Measurements from ENCODE around the gene CDCP1. TPM values are rescaled to one million over a fixed set of nuclear protein-coding genes. Genes with fewer than 3 reads are reported as not detected.

Gene CDCP1
- 75.7 and 85.0 TPM in 2 replicates for total RNA-seq (2021)
- percentile 95 among the genes with signal in this experiment for Bru-seq, nascent RNA
- percentile 92 among the genes with signal in this experiment for BruChase-seq, experiment 1, labeled RNA remaining after a 2-hour chase
- percentile 95 among the genes with signal in this experiment for BruChase-seq, experiment 2, labeled RNA remaining after a 6-hour chase
- long read RNA-seq, full-length matches to known transcripts: 57 of 106 reads
- long read RNA-seq, partial matches to known transcripts: 14 of 106 reads
- long read RNA-seq, other reads (novel, unspliced or antisense): 35 of 106 reads

- H3K4me2 ChIP-seq: peak within 1 kb of the TSS; percentile 91
- H3K27ac ChIP-seq: peak within 1 kb of the TSS; percentile 85
- ChIA-PET POLR2A (ENCODE audit: unreplicated experiment) (interaction anchor here (0.5 to 1.2 kb wide), 9 partner anchors 9 to 953 kb away, joined by 3 to 14 read pairs (median 6); no protein-coding TSS in a partner anchor), CTCF (interaction anchor here (0.9 kb wide), 1 partner anchor 64 kb away, joined by 4 read pairs; no protein-coding TSS in a partner anchor)
- H3F3A ChIP-seq (ENCODE audit: insufficient read depth, low read depth): peaks cover 9% of the 10 kb centered on the region; the same call in 1 of the 2 replicates
- BruUV-seq (replicated peaks): no TSS peak
- intact Hi-C loops (cut with micrococcal nuclease; ENCODE audit: unreplicated experiment): no loop called here
- peaks cover 5% of the 10 kb centered on the region; the same call in 1 of the 2 replicates for H4K20me1 ChIP-seq (ENCODE audit: insufficient read depth)
- peaks cover 52% of the 10 kb centered on the region for H3K79me2 ChIP-seq (ENCODE audit: low read depth)
- peaks cover 3% of the 10 kb centered on the region; the same call in 1 of the 2 replicates for H3K9me2 ChIP-seq (ENCODE audit: insufficient read depth)
- no peaks in the 10 kb centered on the region; the same call in 1 of the 2 replicates for H3K9me3 ChIP-seq (ENCODE audit: insufficient read depth, low read depth)
- peaks cover 13% of the 10 kb centered on the region; the same call in 1 of the 2 replicates for H3K36me3 ChIP-seq (ENCODE audit: low read depth)
- TF ChIP-seq EZH2 (IDR thresholded peaks at IDR 0.05; ENCODE audit: low read depth) (no peak), CTCF (conservative IDR thresholded peaks at IDR 0.05) (no peak)
- H2AFZ ChIP-seq: peak within 1 kb of the TSS; percentile 77
- H3K4me1 ChIP-seq (replicated peaks; ENCODE audit: insufficient read depth): peaks cover 34% of the 10 kb centered on the region
- H3K4me3 ChIP-seq: peak within 1 kb of the TSS; percentile 83
- H3K27me3 ChIP-seq (ENCODE audit: insufficient read depth, low read depth): no peaks in the 10 kb centered on the region
- DNase-seq: peak; percentile 43 to 78
Observed at GRCh38 chr3:45145681-45146614, at the start of gene CDCP1. Gene CDCP1 (minus strand): TSS chr3:45146378. CDS start chr3:45146287, 91 bp downstream.

- no peaks in the 10 kb centered on the region for H3K27me3 ChIP-seq (ENCODE audit: insufficient read depth, low read depth)
- TF ChIP-seq EZH2 (IDR thresholded peaks at IDR 0.05; ENCODE audit: low read depth): no peak
- no peak for TF ChIP-seq CTCF (conservative IDR thresholded peaks at IDR 0.05)
- POLR2A ChIA-PET (ENCODE audit: unreplicated experiment): no interaction called here
Observed at GRCh38 chr3:45194791-45195190, 48.6 kb upstream of the CDCP1 start.

GRCh38 chr3:45191924-45192417 lies 45.8 kb upstream of the CDCP1 start:
- Histone ChIP-seq H3K79me2 (ENCODE audit: low read depth) (no peaks in the 10 kb centered on the region), H3F3A (ENCODE audit: insufficient read depth, low read depth) (no peaks in the 10 kb centered on the region), H3K36me3 (ENCODE audit: low read depth) (no peaks in the 10 kb centered on the region), H3K9me3 (ENCODE audit: insufficient read depth, low read depth) (no peaks in the 10 kb centered on the region), H3K4me3 (no peak overlapping the region), H3K27me3 (ENCODE audit: insufficient read depth, low read depth) (no peaks in the 10 kb centered on the region), H3K4me2 (no peak overlapping the region), H2AFZ (no peak overlapping the region), H4K20me1 (ENCODE audit: insufficient read depth) (no peaks in the 10 kb centered on the region), H3K27ac (no peak overlapping the region), H3K9me2 (ENCODE audit: insufficient read depth) (no peaks in the 10 kb centered on the region), H3K4me1 (replicated peaks; ENCODE audit: insufficient read depth) (no peaks in the 10 kb centered on the region)
- no peak for DNase-seq
- intact Hi-C loops (cut with micrococcal nuclease; ENCODE audit: unreplicated experiment): no loop called here
- ChIA-PET CTCF (no interaction called here), POLR2A (ENCODE audit: unreplicated experiment) (no interaction called here)
- no TSS peak for BruUV-seq (replicated peaks)
- TF ChIP-seq CTCF (conservative IDR thresholded peaks at IDR 0.05): no peak
- TF ChIP-seq EZH2 (IDR thresholded peaks at IDR 0.05; ENCODE audit: low read depth): no peak

More at GRCh38 chr3:45194791-45195190, 48.6 kb upstream of the CDCP1 start:
- no peak overlapping the region for H3K27ac ChIP-seq
- no peaks in the 10 kb centered on the region for H4K20me1 ChIP-seq (ENCODE audit: insufficient read depth)
- no peaks in the 10 kb centered on the region for H3K79me2 ChIP-seq (ENCODE audit: low read depth)
- H3K9me3 ChIP-seq (ENCODE audit: insufficient read depth, low read depth): no peaks in the 10 kb centered on the region
- BruUV-seq (replicated peaks): no TSS peak
- no peaks in the 10 kb centered on the region for H3K36me3 ChIP-seq (ENCODE audit: low read depth)
- CTCF ChIA-PET: no interaction called here
- H3K9me2 ChIP-seq (ENCODE audit: insufficient read depth): no peaks in the 10 kb centered on the region
- H2AFZ ChIP-seq: no peak overlapping the region
- peaks cover 16% of the 10 kb centered on the region for H3F3A ChIP-seq (ENCODE audit: insufficient read depth, low read depth)
- no peak for DNase-seq
- no peak overlapping the region for H3K4me2 ChIP-seq
- intact Hi-C loops (cut with micrococcal nuclease; ENCODE audit: unreplicated experiment): no loop called here
- H3K4me1 ChIP-seq (replicated peaks; ENCODE audit: insufficient read depth): peaks cover 18% of the 10 kb centered on the region
- no peak overlapping the region for H3K4me3 ChIP-seq

Measured in PC-9 (cell line).